DOHH2 (cell line): Measurements from ENCODE around the gene TESK2.

ENCODE experiments used
- EZH2phosphoT487 ChIP-seq: fragments of 200-600 bp; sonication (generic); IDR thresholded peaks from 2 replicates; pipeline ENCODE4 v1.6.1; 2017; ENCODE audit warnings: borderline replicate concordance, mild to moderate bottlenecking, antibody characterized with exemption, low read length, moderate library complexity, mixed read lengths
- TF ChIP-seq, protein P1 (sequence below): fragments of 200-600 bp; sonication (generic); IDR thresholded peaks from one replicate; pipeline ENCODE4 v1.5.1; 2014; ENCODE audit warnings: antibody characterized with exemption, mild to moderate bottlenecking, low read depth, low read length; ENCODE audit not compliant: poor library complexity, severe bottlenecking

DNA sequence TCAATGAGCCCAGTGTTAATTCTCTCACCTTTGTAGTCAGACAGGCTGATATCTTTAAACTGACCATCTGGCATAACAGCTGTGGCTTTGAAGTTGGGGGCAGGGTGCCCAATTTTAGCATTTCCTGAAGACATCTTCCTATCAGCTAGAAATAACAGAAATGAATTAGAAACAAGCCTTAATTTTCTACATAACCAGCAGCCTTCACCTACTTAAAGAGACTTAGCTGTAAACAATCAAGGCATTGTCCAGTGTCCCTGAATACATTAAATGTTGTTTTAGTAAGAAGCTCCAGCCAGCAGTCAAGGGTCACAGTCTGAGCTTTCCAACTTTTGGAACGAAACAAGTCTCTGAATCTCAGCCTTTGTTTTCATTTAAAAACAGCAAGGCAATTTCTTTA is 27.9 kb upstream of the TESK2 start:
- TF ChIP-seq, protein P1, sequence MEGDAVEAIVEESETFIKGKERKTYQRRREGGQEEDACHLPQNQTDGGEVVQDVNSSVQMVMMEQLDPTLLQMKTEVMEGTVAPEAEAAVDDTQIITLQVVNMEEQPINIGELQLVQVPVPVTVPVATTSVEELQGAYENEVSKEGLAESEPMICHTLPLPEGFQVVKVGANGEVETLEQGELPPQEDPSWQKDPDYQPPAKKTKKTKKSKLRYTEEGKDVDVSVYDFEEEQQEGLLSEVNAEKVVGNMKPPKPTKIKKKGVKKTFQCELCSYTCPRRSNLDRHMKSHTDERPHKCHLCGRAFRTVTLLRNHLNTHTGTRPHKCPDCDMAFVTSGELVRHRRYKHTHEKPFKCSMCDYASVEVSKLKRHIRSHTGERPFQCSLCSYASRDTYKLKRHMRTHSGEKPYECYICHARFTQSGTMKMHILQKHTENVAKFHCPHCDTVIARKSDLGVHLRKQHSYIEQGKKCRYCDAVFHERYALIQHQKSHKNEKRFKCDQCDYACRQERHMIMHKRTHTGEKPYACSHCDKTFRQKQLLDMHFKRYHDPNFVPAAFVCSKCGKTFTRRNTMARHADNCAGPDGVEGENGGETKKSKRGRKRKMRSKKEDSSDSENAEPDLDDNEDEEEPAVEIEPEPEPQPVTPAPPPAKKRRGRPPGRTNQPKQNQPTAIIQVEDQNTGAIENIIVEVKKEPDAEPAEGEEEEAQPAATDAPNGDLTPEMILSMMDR: no peak
- no peak for TF ChIP-seq EZH2phosphoT487
